Ramos (cell line): ENCODE data around the gene PARP11.

Source experiments
- in situ Hi-C: fragments of 300-500 bp; cut with MboI; formaldehyde crosslinking; loops from one replicate; pipeline ENCODE4 v1.14.3; 2022; ENCODE audit warnings: low sequenced_read_pairs; ENCODE audit not compliant: unreplicated experiment

PARP11 gene, protein sequence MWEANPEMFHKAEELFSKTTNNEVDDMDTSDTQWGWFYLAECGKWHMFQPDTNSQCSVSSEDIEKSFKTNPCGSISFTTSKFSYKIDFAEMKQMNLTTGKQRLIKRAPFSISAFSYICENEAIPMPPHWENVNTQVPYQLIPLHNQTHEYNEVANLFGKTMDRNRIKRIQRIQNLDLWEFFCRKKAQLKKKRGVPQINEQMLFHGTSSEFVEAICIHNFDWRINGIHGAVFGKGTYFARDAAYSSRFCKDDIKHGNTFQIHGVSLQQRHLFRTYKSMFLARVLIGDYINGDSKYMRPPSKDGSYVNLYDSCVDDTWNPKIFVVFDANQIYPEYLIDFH

DNA sequence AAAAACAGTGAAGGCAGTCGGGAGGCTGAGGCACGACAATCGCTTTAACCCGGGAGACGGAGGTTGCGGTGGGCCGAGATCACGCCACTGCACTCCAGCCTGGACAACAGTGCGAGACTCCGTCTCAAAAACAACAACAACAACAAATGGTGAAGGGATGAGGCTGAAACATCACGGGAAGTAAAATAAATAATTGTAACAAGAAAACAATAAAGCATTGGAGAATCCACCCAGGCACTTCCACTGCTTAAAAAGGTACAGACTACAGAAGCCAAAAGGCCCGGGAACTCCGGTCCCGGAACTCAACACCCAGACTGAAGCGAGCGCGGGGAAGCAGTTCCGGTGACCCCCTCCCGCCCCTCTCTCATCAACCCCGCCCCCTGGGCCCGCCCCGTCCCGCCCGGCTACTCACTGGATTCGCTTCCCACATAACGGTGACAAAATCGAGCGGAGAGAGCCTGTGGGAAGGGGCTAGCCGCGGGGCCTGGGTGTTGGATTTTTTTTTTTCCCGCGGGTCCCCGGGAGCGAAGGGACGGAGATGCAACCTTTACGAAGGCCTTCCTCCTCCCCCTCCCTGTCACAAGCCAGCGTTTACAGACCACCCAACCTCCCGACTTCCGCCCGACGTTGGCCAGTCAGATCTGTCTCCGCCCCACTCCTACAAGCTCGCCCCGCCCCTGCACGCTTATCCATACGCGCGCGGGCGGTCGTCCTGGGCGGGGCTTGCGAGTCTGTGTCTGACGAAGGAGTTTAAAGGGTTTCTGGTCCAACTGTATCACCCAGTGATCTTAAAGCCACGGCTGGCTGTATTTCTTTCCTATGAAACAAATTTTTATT, at the start of gene PARP11:
TSS of gene PARP11 (minus strand) at position 600 of the 837 bp plus-strand sequence. CDS start at position 430, 170 bp downstream.
- in situ Hi-C loops, result no loop called here

DNA sequence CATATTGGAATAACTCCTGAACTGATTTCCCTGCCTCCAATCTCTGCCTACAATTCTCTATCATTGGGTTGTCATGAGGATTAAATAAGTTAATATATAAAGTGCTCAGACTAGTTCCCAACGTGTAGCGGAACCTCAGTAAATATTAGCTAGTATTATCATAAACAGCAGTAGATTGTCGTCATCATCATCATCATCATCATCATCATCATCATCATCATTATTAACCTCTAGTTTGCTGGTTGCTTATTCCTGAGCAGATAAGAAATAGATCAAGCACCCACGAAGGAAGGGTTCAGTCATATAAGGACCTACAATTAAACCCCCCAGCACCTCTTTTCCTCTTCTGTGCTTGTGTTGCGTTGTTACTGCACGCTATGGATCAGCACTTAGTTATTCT, 48.8 kb upstream of the PARP11 start:
- in situ Hi-C loops, result no loop called here

DNA sequence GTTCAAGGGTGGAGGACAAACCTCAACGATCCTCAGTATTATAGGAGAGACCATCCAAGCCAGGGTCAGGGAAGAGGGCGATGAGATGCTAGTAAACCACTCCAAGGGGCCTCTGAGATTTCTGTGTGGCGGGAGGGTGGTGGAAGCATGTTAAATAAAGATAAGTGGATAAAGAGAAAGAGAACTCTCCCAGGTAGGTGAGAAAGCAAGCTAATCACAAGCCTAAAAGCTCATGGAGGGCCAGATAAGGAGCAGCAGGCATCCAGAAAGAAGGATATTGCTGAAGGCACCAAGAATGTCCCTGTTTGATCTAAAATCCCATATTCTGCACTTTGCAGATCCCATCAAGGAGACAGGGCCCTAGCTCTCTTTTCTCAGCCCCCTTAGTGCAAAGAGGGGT, 48.3 kb upstream of the PARP11 start:
- in situ Hi-C loops, result no loop called here

DNA sequence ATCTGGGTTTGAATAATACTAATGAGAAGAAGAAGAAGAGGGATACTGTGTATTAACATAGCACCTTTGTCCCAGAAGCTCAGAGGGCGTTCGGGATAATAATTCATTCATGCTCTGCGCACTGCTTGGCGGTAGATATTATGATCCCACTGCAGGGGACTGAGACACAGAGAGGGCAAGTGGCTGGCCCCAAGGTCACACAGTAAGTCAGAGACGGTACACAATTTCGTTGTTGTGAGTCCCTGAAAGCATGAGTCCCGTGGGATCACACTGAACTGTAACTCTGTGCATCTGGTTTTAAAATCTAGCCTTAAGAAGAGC, 47.9 kb upstream of the PARP11 start:
- in situ Hi-C loops, result no loop called here

DNA sequence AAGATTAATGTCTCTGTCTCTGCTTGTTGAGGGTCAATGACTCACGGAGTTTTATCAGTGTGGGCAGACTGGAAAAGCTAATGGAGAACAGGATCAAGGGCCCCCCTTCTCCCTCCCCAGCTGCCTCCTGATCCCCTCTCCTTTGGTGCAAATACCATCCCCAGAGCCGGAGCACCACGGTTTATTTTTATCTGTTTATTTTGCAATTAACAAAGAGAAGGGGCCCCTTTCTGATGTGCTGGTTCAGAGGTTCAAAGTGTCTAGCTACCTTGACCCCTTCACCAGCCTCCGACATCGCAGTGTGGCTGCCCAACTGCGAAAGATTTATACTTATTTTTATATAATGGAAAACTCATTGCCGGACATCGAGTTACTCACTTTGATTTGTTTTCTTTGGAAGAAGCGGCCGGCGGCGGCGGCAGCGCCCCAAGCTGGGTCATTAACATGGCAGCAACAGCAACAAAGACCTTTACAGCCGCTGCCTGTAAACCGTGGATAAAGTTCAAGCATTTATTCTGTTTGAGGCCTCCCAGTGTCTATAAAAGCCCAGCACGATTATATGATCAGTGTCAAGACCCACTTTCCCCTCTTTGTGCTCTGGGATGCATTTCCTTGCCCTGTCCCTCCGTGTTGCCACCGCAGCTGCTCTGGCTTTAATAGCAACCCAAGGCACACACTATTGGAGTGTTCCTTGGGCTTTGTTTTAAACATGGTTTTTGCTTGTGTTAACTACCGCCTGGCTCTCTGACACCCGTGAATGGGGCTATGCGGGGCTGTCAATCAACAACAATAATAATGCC, 47.4 kb upstream of the PARP11 start:
- in situ Hi-C loops, result no loop called here

DNA sequence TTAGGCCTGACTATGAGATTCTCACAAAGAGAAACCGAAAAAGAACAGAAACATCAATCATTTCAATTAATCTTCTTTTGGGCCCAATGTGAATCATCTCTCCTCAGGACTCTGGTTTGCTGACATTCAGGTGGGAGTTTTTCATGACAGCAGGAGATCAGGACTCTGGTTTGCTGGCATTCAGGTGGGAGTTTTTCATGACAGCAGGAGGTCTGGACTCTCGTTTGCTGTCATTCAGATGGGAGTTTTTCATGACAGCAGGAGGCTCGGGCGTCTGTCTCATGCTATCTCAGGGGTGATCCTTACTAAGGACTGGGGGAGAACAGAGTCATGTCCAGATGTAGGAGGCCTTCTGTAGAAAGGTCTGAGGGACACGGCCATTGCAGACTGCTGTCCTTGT, 40.1 kb upstream of the PARP11 start:
- in situ Hi-C loops, result no loop called here

DNA sequence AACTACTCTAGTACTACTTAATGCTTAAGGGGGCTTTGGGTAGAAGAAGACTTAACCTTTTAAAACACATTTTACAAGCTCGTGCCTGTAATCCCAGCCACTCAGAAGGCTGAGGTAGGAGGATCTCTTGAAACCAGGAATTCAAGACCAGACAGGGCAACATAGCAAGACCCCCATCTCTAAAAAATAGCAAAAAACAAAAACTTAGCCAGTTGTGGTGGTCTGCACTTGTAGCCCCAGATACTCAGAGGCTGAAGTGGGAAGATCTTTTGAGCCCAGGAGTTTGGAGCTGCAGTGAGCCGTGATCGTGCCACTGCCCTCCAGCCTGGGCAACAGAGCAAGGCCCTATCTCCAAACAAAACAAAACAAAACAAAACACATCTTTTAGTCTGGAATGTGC, 39.7 kb upstream of the PARP11 start:
- in situ Hi-C loops, result no loop called here

DNA sequence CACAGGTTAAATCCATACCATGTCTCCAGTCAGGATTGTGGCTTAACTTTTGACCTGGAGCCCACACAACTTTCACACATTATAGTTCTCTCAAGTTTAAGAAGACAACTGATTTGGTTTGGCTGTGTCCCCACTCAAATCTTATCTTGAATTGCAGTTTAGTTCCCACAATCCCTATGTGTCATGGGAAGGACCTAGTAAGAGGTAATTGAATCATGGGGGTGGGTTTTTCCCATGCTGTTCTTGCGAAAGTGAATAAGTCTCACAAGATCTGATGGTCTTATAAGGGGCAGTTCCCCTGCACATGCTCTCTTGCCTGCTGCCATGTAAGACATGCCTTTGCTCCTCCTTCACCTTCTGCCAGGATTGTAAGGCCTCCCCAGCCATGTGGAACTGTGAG, 38.2 kb upstream of the PARP11 start:
- in situ Hi-C loops, result no loop called here

DNA sequence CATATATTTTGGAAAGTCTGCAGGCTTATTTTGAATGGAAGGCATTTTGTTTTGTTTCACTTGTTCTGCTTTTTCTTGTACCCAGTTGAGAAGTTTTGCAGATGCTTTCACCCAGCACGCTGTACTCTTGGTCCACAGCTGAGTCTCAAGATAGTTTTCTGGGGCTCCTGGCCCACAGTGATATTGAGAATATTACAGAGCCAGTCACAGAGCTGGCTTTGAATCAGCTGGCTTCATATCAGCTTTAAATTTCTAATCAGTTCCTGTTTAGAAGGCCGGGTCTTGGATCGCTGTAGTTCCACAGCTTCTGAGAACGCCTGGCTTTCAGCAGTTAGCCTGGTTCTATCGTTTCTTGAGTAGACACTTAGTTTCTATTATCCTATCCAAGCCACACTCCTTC, 32.5 kb upstream of the PARP11 start:
- in situ Hi-C loops, result no loop called here

DNA sequence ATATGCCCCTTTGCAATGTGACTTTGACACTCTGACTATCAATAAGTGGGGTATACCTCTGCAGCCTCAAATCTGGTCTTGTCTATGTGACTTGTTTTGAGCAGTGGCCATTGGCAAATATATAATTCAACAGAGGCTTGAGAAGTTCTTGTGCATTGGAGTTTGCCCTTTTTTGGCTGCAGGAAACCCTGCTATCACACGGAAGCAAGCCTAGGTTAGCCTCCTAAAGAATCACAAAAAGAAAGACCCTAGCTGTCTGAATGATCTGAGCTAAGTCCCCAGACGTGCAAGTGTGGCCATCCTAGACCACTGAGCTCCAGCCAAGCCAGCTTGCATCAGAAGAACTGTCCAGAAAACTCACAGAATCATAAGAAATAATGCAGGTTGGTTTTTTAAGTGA, 31.8 kb upstream of the PARP11 start:
- in situ Hi-C loops, result no loop called here

DNA sequence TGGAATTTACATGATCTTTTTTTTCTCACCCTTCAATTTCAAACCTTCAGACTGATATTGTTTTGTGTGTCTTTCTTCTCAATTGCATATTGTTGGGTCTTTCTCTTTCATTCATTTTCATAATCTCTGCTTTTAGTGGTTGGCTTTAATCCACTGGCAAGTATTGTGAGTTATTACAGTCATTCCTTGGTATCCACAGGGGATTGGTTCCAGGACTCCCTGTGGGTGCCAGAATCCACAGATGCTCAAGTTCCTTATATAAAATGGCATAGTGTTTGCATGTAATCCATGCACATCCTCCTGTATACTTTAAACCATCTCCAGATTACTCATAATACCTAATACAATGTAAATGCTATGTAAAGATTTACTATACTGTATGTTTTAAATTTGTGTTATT, 29.7 kb upstream of the PARP11 start:
- in situ Hi-C loops, result no loop called here

DNA sequence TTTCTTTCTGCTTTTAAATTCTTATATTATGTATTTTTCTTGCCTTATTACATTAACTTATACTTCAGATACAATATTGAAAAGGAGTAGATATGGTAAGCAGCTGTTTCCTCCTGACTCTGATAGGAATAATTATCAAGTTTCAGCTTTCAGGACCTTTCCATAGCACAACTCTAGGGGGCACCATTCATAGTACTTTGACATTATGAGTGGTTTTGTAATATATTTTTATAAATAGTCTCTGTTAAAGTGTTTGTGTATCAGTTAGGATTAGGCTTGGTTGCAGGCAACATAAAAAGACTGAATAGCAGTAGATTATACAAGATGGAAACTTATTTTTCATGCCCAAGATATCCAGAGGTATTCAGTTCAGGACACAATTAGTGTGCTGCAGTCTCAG, 27.9 kb upstream of the PARP11 start:
- in situ Hi-C loops, result no loop called here

DNA sequence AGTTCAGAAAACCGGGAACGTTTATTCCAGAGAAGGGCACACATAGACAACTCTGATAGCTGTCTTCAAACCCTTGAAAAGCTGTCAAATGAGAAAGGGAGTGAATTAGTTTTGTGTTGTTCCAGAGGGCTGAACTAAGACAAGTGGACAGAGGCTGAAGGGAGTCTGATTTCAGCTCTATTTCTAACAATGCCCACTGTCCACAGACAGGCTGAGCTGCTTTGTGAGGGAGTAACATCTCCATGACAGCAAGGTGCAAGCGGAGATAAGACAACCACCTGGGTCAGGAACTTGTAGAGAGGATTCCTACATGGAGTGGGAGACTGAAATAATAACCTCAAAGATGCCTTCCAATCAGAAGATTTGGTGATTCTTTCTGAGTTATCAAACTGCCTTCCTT, 25.6 kb upstream of the PARP11 start:
- in situ Hi-C loops, result no loop called here

DNA sequence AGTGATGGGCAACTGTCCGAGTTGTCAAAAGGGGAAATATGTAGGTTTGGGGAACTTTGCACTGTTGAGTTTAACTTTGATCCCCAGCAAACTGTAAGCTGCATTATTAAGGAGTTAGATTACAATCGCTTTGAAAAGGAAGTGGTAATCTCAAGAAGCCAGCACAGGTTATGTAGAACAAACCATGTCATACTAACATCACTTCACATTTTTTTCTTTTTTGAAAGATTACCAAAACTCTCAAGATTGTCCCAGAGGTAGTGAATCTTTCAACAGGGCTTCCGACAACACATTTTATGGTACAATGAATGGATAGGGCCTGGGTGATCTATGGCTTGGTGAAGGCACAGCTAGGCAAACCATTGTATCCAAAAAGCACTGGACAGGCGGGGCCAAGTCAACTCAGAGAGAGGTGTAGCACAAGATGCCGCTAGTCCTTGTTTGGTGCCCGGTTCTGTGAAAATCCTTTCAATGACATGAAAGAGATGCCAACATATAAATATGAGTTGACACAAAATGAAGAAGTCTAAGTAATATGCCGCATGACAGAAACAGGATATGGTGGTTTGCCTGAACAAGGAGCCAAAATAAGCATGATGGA, 24.3 kb upstream of the PARP11 start:
- in situ Hi-C loops, result no loop called here

DNA sequence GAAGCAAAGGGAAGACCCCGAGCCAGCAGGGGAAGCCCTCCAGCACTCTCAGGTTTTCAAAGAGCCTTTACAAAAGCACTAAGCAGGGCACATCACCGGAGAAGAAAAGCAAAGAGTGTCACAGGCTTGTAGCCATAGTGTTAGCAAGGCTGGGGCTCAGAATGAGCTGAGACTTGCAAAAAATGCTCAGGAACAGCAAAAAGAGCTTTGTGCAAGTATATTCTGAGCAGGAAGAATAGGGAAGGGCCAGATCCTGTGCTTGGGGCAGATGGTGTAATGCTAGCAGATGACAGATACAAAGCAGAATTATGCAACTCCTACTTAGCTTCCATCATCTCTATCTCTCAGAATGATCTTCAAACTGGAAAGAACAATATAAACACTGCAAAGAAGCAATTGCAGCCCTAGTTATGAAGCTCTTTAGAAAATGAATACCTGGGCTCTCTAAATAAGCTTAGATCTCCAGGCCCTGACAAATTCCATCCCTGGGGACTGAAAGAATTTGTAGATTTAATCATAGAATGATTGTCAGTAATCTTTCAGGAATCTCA, 23.7 kb upstream of the PARP11 start:
- in situ Hi-C loops, result no loop called here

DNA sequence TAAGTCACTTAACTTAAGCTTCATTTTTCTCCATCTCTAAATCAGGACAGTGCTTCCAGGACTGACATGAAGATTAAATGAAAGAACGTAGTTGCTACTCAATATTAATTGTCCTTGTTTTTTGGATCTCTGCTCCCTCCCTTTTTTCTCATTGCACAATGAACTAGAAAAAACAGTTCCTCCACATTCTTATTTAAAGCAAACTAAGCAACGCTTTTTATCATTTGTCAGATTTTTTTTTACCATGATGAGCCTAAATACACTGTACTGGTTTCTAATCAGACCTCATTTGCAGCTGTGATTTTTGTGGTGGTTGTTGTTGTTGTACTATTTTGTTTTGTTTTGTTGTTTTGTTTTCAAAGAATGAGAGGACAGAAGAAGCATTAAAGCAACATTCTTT, 23.2 kb upstream of the PARP11 start:
- in situ Hi-C loops, result no loop called here

DNA sequence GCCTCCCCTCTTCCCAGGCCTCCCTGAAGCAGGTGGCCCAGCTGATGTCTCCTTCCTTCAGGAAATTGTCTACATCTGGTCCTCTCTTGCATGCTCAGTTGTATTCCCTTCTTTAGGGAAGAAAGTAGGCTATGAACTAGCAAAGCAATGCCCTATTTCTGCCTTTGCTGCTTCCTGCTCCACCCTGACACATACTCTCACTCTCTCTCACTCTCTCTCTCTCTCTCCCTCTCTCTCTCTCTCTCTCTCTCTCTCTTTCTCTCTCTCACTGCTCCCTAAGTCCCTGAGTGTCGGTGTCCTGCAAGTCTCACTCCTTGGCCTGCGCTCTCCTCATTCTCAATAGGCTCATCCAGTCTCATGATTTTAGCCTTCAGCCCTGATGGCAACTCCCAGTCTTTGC, 19.4 kb upstream of the PARP11 start:
- in situ Hi-C loops, result loop anchor here (5.0 kb wide), 1 partner anchor 385 kb away; no protein-coding TSS in a partner anchor

DNA sequence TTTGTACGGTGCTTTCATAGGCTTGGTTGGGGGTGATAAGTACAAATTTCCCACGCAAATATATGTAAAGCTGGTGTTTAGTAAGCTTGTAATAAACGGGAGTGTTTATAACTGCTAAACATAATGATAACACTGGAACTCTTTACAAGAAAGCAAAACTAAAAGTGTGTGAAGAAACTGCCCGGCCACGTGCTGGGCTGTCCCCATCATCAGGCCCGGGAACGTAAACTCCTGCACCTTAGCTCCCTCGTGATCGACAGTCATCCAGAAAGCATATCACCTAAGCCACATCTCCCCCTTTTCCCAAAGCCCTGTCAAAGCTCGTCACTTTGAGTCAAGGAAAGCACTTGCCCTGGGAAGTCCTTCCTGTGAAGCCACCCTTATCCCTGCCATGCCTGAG, 18.0 kb upstream of the PARP11 start:
- in situ Hi-C loops, result loop anchor here (5.0 kb wide), 1 partner anchor 386 kb away; no protein-coding TSS in a partner anchor

DNA sequence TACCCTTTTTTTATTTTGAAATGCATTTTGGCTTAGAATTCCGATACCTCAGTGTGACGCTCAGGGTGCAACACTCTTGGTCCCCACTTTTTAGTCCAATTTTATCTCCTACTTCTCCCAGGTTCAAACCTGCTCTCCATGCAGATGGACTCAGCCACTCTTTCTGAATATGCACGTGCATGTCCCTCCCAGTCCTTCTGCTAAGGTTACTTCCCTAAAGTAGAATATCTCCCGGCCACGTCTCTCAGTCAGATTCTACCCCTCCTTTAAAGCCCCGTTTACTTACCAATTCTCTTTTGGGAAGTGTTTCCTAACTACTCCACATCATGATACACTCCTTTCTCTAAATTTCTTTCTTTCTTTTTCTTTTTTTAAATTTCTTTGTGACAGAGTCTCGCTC, 15.5 kb upstream of the PARP11 start:
- in situ Hi-C loops, result no loop called here
